GM10847 (cell line): ENCODE results near the gene PTPDC1.

Experiments
- POLR2A ChIP-seq: IDR thresholded peaks from 2 replicates; pipeline ENCODE4 v1.6.1; 2011; ENCODE audit not compliant: insufficient read length; ENCODE audit errors: extremely low read depth

Gene PTPDC1

DNA sequence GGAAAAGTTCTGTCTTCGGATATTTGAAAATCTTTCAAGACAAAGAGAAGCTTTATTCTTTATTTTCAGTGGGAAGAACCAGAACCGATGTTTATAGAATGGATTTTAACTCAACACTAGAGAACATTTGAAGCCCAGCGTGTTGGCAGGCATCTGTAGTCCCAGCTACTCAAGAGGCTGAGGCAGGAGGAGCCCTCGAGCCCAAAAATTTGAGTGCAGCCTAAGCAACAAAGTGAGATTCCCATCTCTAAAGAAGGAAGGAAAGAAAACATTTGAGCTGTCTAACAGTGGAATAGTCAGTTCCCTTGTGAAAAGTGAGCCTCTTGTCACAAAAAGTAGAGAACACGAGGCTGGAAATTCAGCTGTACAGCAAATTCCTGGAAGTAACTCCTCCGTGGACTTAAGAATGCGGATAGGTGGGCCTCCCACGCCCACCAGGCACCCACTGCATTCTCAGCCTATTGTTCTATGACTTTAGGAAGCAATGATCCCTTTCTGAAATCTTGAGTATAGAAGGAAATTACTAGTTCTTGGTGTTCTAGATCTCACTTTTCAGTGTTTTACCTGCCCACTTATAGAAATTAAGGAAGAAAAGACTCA is 2.3 kb upstream of the PTPDC1 start:
- TF ChIP-seq POLR2A, result no peak

DNA sequence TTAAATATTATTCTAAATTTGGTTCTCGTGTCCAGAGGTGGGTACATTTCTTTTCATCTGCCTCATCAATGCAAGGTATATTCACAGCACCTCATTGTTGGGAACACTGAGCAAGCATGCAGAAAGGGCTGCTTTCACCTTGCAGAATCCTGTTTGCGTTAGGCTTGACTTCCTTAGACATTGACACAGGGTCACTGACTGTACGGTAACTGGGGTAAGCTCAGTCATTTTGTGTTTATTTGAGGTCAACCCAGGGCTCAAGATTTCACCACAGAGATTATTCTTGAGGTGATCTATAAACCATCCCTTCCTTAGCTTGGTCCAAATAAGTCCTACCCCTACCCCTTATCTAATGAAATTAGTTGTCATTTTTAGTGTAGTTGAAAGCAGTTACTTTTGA is 1.7 kb upstream of the PTPDC1 start:
- no peak for TF ChIP-seq POLR2A

DNA sequence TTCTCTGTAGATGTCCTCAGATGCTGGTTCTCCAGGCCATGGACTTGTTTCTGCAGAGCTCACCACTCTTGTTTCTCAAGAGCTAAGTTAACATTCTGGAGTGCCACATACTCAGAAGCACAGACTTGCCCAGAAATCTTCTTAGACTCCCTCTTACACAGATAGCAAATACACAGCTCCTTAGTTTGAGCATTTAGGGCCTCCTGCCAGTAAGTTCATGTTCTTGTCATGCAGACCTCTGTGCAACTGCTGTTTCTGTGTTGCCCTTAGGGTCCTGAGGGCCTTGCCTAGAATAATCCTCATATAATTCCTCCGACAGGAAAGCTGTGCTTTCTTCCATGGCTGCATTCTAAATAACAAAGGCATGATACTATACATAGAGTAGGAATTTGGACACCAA is 1.3 kb upstream of the PTPDC1 start:
- no peak for TF ChIP-seq POLR2A

DNA sequence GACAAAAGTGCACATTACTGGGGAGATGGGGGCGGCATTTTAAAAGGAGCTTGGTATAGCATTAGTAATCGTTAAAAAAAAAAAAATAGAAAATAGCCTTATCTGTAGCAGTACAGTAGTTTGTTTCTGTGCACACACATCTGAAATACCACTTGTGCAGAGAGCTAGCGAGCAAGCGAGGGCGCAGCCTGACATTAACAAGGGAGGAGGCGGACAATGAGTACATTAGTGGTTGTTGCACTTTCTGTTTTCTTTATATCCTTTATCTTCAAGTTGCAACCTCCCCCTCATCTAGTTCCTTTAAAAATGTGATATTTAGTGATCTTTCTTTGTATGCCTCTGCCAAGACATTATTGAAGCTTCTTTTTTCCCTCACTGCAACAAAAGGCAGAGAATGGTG is 880 bp upstream of the PTPDC1 start:
- no peak for TF ChIP-seq POLR2A

DNA sequence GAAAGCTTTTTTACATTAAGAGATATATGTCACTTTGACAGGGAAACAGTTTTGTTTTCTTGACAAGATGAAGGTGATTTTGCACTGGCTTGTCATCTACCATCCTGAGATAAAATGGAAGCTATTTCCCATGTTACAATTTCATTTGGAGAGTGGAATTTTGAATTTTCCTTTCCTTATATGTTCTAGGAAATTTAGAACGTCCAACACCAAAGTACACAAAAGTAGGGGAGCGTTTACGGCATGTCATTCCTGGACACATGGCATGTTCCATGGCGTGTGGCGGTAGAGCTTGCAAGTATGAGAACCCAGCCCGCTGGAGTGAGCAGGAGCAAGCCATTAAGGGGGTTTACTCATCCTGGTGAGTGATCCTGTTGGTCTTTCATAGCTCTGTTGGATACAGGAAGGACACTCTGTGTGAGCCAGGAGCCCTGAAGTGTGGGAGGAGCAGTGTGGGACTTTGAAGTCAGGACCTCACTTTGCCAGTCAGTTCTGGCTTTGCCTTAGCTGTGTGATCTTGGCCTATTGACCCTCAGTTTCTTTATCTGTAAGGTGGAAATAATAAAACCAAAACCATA is 887 bp downstream of the PTPDC1 start:
- no peak for TF ChIP-seq POLR2A

DNA sequence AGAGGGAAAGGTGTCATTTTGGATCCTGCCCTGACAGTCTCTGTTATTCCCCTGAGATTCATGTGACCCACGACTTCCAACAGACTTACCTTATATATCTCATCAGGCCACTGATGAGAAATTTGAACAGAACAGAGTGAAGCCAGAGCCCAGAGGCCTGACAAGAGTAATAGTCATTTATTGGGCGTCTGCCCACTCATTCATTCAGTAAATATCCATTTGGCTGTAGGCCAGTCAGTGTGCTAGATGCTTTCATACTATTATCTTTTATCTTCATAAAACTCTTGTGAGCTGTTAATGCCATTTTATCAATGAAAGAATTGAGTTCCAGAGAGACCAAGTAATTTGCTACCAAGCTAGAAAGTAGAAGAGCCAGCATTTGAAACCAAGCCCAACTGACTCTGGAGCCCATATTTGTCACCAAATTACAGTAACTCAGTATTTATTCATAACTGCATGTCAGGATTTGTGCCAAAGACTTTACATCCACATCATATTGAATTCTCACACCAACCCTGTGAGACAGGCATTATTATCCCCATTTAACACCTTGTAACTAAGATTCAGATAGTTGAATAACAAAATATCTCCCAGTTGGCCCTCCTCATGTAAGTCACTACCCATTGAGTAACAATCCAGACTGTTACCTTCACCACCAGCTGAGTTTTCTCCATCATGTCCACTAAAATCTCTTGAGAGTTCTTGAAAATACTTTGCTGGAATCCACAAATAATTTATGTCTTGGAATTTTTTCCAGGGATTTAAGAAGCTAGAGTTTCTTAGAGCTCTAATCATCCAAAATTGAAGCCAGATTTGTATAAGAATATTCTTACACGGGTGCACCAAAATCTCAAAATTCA is 2.5 kb downstream of the PTPDC1 start:
- TF ChIP-seq POLR2A, result no peak

DNA sequence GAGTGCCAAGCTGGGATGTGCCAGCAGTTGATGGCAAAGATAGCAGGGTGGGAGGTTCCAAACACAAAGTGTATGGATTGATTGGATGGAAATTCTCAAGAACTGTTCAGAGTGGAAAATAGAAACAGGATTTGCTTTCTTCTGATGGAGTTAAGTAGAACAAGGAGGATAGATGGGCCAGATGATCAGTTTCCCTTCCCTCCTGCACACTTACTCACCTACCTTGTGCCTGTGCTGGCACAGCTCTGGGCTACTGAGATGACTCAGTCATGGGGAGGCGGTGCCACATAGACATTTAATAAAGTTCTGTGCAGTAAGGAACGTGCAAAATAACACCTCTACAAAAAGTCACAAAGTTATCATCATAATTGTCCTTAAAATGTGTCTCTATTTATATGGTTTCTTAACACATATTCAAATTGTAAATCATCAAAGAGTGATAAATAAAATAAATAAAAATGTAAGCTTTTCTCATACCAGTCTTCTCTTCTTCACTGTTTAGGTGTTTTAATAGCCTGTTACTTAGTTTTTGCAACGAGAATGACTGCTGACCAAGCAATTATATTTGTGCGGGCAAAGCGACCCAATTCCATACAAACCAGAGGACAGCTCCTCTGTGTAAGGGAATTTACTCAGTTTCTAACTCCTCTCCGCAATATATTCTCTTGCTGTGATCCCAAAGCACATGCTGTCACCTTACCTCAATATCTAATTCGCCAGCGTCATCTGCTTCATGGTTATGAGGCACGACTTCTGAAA is 12.7 kb downstream of the PTPDC1 start:
- no peak for TF ChIP-seq POLR2A

DNA sequence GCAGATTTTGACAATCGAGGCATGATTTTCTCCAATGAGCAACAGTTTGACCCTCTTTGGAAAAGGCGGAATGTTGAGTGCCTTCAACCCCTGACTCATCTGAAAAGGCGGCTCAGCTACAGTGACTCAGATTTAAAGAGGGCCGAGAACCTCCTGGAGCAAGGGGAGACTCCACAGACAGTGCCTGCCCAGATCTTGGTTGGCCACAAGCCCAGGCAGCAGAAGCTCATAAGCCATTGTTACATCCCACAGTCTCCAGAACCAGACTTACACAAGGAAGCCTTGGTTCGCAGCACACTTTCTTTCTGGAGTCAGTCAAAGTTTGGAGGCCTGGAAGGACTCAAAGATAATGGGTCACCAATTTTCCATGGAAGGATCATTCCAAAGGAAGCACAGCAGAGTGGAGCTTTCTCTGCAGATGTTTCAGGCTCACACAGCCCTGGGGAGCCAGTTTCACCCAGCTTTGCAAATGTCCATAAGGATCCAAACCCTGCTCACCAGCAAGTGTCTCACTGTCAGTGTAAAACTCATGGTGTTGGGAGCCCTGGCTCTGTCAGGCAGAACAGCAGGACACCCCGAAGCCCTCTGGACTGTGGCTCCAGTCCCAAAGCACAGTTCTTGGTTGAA is 13.6 kb downstream of the PTPDC1 start:
- no peak for TF ChIP-seq POLR2A

DNA sequence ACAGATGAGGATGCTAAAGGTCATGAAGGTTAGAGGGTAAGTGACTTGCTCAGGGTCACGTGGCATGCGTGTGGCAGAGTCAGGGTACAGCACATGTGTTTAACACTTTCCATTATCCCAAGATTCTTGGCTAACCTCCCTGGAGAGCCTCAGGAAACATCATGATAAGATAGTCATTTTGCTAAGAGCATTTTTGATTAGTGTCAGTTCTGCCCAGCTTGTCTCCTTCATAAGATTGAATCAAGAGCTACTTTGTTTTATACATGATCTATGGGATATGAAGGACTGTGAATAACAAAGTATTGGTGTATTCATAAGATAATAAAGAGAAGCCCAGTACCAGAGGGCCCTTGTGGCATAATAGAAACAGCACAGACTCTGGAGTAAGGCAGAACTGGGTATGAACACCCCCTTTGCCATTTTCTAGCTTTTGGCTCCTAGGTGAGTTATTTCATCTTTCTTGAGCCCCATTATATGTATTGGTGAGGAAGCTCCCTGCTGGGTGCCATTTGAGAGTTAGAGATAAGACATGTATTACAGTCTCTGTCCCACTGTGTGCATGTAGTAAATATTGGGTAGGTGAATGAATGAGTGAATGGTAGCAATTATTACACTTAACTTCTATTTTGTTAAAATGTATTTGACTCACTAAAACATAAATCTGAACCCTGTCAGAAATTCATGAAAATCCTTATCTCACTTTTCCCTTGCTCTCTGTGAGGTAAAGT is 16.1 kb downstream of the PTPDC1 start:
- no peak for TF ChIP-seq POLR2A

DNA sequence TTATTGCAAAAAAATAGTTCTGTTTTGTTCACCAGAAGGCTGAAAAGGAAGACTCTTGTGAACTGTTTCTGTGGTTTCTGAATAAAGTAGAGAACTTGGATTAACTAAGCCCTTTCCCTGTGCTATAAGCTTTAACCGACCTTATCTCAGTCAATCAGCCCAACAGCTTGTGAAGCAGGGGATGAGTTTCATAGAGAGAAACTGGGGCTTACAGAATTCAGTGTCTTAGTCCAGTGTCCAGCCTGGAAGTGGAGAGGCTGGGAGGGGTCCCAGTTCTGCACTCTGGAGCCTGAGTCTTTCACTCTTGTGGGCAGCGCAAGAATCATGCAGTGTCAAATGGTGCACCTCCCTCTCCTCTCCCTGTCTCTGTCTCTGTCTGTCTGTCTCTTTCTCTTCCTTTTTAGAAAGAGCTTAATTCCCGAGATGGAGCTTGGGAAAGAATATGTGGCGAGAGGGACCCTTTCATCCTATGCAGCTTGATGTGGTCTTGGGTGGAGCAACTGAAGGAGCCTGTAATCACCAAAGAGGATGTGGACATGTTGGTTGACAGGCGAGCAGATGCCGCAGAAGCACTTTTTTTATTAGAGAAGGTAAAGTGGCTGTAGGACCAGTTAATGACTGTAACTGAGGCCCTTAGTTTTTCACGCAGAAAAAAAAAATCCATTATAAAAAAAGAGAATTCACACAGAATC is 17.0 kb downstream of the PTPDC1 start:
- TF ChIP-seq POLR2A, result no peak

DNA sequence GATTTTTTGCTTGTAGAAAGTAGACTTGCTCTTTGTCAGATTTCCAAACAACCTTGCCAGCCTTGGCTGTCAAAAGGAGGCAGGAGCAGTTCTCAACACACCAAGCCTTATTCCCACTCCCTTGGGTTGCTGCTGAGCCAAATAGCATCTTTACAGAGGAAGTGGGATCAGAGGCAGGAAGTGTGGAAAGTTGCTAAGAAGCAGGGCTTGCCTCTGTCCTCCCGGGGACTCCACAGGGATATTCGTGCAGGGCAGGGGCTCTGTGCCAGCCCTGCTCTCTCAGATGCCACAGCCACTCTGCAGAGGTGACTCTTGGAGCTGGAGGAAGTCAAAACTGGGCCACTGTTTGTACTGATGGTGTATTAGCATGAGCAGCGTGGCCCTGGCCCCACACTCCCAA is 24.3 kb downstream of the PTPDC1 start:
- no peak for TF ChIP-seq POLR2A

DNA sequence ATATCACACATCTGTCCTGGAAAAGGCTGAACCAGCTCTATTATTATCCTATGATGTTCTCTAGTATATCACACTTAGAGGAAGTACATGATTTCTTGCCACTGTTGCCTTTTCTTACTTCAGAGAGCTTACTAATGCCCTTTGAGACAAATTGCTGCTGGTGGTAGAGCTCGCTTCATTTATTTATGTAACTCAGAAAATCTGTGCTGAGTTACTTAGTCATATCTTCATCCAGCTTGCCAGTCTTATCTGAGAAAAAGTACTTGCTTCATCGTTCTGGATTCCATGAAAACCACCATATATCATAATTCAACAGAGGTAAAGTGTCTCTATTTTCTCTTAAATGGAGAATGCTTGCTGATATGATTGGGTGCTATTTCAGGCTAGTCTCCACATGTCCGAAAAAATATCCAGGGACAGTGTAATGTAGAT is 26.6 kb downstream of the PTPDC1 start:
- TF ChIP-seq POLR2A, result no peak

DNA sequence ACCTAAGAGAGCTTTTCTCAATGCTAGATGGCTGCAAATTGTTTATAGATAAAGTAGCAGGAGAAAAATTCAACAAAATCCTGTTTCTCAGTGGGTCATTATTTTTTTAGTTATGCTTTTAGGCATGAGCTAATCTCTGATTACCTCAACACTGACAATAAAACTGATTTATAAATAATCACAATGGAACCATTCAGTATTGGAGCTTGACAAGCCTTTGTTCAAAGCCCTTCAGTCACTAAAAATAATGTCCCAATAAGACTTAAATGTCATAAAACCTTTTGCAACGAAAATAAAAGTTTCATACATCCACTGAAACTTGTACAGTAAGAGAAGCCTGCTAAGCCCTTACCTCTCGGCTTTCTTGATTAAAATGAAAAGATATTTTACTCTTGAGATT is 27.2 kb downstream of the PTPDC1 start:
- TF ChIP-seq POLR2A, result no peak
